Posterior cingulate gyrus (tissue), 11 donors: ENCODE results near the gene ST7.
A peak's percentile ranks its signal among the peaks of the same experiment; 100 is the strongest.
"Not testable (repeated sequence)": the region's sequence is repeated elsewhere in the genome, so short reads cannot be mapped to it uniquely, and the experiment has no call there.

Experiments used
- DNase-seq, 10 donors: peaks; one replicate each; pipeline versions ENCODE4 v3.0.0 to v3.0.0-alpha.2; 2020 to 2021; ENCODE audit warnings: mixed read lengths in 3 of 10
- intact Hi-C: fragments of 100-400 bp; cut with DNase I; formaldehyde crosslinking; loops from one replicate; pipeline ENCODE4 v1.15.1; 2023

Gene ST7

GRCh38 chr7:117119192-117119924 lies 166.1 kb downstream of the ST7 start:
- intact Hi-C loops: loop anchor here (1.0 to 2.0 kb wide), 2 partner anchors 131 to 189 kb away; no protein-coding TSS in a partner anchor
- peak in 9 of 10 donors; percentile 26 to 94 (median 76) for DNase-seq

GRCh38 chr7:117120321-117120720 lies 167.0 kb downstream of the ST7 start:
- intact Hi-C loops, DNase-seq: not testable (repeated sequence)

GRCh38 chr7:117122036-117122435 lies 168.7 kb downstream of the ST7 start:
- intact Hi-C loops, DNase-seq: not testable (repeated sequence)

- intact Hi-C loops: no loop called here
- DNase-seq: no peak
Observed at GRCh38 chr7:117122536-117122935, 169.2 kb downstream of the ST7 start.

GRCh38 chr7:117123311-117123926 lies 170.1 kb downstream of the ST7 start:
- intact Hi-C loops: no loop called here
- no peak for DNase-seq

GRCh38 chr7:117124591-117125220 lies 171.4 kb downstream of the ST7 start:
- intact Hi-C loops: no loop called here
- DNase-seq: no peak

GRCh38 chr7:117126676-117127075 lies 173.4 kb downstream of the ST7 start:
- intact Hi-C loops: loop anchor here (2.0 kb wide), 1 partner anchor 196 kb away; no protein-coding TSS in a partner anchor

GRCh38 chr7:117127585-117128168 lies 174.4 kb downstream of the ST7 start:
- intact Hi-C loops: loop anchor here (2.0 kb wide), 1 partner anchor 197 kb away; no protein-coding TSS in a partner anchor
- DNase-seq: peak in 5 of 10 donors; percentile 38 to 53 (median 47)

More at GRCh38 chr7:117126676-117127075, 173.4 kb downstream of the ST7 start:
- DNase-seq: no peak

- intact Hi-C loops: no loop called here
- DNase-seq: no peak
Observed at GRCh38 chr7:117129521-117129955, 176.2 kb downstream of the ST7 start.

- intact Hi-C loops: no loop called here
Observed at GRCh38 chr7:117130262-117130661, 177.0 kb downstream of the ST7 start.

GRCh38 chr7:117132321-117133120 lies 179.2 kb downstream of the ST7 start:
- intact Hi-C loops: no loop called here
- no peak for DNase-seq

More at GRCh38 chr7:117130262-117130661, 177.0 kb downstream of the ST7 start:
- no peak for DNase-seq

- intact Hi-C loops: no loop called here
- DNase-seq: no peak
Observed at GRCh38 chr7:117133125-117133524, 179.8 kb downstream of the ST7 start.

GRCh38 chr7:117134411-117134810 lies 181.1 kb downstream of the ST7 start:
- no peak for DNase-seq

GRCh38 chr7:117134889-117135552 lies 181.7 kb downstream of the ST7 start:
- DNase-seq: no peak
- intact Hi-C loops: no loop called here

More at GRCh38 chr7:117134411-117134810, 181.1 kb downstream of the ST7 start:
- intact Hi-C loops: no loop called here

GRCh38 chr7:117135553-117135891 lies 182.2 kb downstream of the ST7 start:
- intact Hi-C loops: no loop called here
- DNase-seq: no peak

- no peak for DNase-seq
- intact Hi-C loops: no loop called here
Observed at GRCh38 chr7:117137868-117138267, 184.6 kb downstream of the ST7 start.

GRCh38 chr7:117138495-117138894 lies 185.2 kb downstream of the ST7 start:
- intact Hi-C loops: no loop called here
- no peak for DNase-seq

GRCh38 chr7:117138981-117139380 lies 185.7 kb downstream of the ST7 start:
- intact Hi-C loops: no loop called here
- DNase-seq: no peak

- no peak for DNase-seq
- intact Hi-C loops: no loop called here
Observed at GRCh38 chr7:117139397-117139984, 186.2 kb downstream of the ST7 start.
